Hepatocyte (in vitro differentiated cells): ENCODE data around the gene ADGRB3. TPM values are rescaled to one million over a fixed set of nuclear protein-coding genes. Genes with fewer than 3 reads are reported as not detected.

ENCODE experiments used
- DNase-seq: peaks from one replicate; pipeline ENCODE4 v3.0.0-alpha.2; 2016; ENCODE audit warnings: low spot score
- H2AFZ ChIP-seq: fragments of 200-600 bp; sonication (generic); 2 replicates; pipeline ENCODE4 v1.6.0; 2016; ENCODE audit warnings: antibody characterized with exemption, mild to moderate bottlenecking
- H3K27ac ChIP-seq: fragments of 200-600 bp; sonication (generic); 2 replicates; pipeline ENCODE4 v1.5.1; 2016; ENCODE audit warnings: mild to moderate bottlenecking
- H3K27me3 ChIP-seq: fragments of 200-600 bp; sonication (generic); 2 replicates; pipeline ENCODE4 v1.6.1; 2016
- H3K36me3 ChIP-seq: fragments of 200-600 bp; sonication (generic); replicated peaks from 2 replicates; pipeline ENCODE4 v1.5.1; 2016; ENCODE audit warnings: low read depth; ENCODE audit not compliant: insufficient read depth
- H3K4me1 ChIP-seq: fragments of 200-600 bp; sonication (generic); 2 replicates; pipeline ENCODE4 v1.5.1; 2016; ENCODE audit warnings: mild to moderate bottlenecking, moderate library complexity; ENCODE audit not compliant: insufficient read depth
- H3K4me2 ChIP-seq: fragments of 200-600 bp; sonication (generic); 2 replicates; pipeline ENCODE4 v1.6.0; 2016
- H3K4me3 ChIP-seq: fragments of 200-600 bp; sonication (generic); 2 replicates; pipeline ENCODE4 v1.5.1; 2016; ENCODE audit warnings: mild to moderate bottlenecking
- H3K79me2 ChIP-seq: fragments of 200-600 bp; sonication (generic); 2 replicates; pipeline ENCODE4 v1.6.0; 2017; ENCODE audit warnings: mild to moderate bottlenecking
- H3K9me2 ChIP-seq: fragments of 200-600 bp; sonication (generic); replicated peaks from 2 replicates; pipeline ENCODE4 v1.6.0; 2017; ENCODE audit warnings: mild to moderate bottlenecking; ENCODE audit not compliant: insufficient read depth
- H3K9me3 ChIP-seq: fragments of 200-600 bp; sonication (generic); 2 replicates; pipeline ENCODE4 v1.5.1; 2016; ENCODE audit warnings: low read depth, mild to moderate bottlenecking
- H4K20me1 ChIP-seq: fragments of 200-600 bp; sonication (generic); 2 replicates; pipeline ENCODE4 v1.6.0; 2016; ENCODE audit warnings: mild to moderate bottlenecking; ENCODE audit not compliant: insufficient read depth, poor library complexity, severe bottlenecking
- EZH2 ChIP-seq: fragments of 200-600 bp; sonication (generic); IDR thresholded peaks from 2 replicates; pipeline ENCODE4 v1.6.1; 2016; ENCODE audit warnings: antibody characterized with exemption, mild to moderate bottlenecking, borderline replicate concordance
- EZH2phosphoT487 ChIP-seq: fragments of 200-600 bp; sonication (generic); IDR thresholded peaks from one replicate; pipeline ENCODE4 v1.6.1; 2018; ENCODE audit warnings: antibody characterized with exemption, mild to moderate bottlenecking, low read depth, moderate library complexity; ENCODE audit not compliant: unreplicated experiment, severe bottlenecking
- WGBS: methylation state at CpG from one replicate; pipeline ENCODE4 v1.1.6; 2016; ENCODE audit warnings: low lambda C conversion rate; ENCODE audit errors: missing lambda C conversion rate; 5-methylcytosine and 5-hydroxymethylcytosine counted together
- polyA plus RNA-seq: library from polyadenylated mRNA; unstranded; fragments of >200 nt; fragmentation: Nextera tagmentation; extraction: Ambion mirVana; gene quantifications from 2 replicates; pipeline ENCODE4 v1.2.1, GENCODE V29; 2016
- total RNA-seq: library from RNA; depleted of rRNA; stranded (reverse); fragments of >200 nt; gene quantifications from 2 replicates; pipeline ENCODE4 v1.2.3, GENCODE V29; 2014
- TF ChIP-seq, protein P1 (sequence below): fragments of 200-600 bp; sonication (generic); IDR thresholded peaks from 2 replicates; pipeline ENCODE4 v1.5.1; 2016; ENCODE audit warnings: antibody characterized with exemption, mild to moderate bottlenecking; ENCODE audit not compliant: poor library complexity

ADGRB3 gene
- total and polyA plus RNA-seq, 2 experiments from 2014 or later: 0.17 to 2.2 TPM

DNA sequence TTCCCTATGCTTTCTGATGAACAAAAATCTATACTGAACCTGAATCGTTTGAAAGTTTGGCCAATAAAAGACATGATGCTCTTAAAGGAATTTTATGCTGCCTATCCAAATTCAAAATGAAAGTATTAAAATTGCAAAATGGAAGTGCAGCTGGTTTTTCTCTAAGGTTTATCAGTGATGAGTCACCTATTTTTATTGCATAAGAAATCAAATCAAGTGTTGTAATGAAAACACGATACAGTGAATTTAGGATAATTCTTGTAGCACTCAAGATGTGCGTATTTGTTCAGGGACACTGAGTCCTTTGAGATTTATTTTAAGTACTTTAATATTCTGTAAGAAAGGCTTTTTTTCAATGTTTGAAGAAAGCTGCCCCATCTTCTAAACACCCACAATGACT, 409.5 kb downstream of the ADGRB3 start:
- TF ChIP-seq, protein P1, sequence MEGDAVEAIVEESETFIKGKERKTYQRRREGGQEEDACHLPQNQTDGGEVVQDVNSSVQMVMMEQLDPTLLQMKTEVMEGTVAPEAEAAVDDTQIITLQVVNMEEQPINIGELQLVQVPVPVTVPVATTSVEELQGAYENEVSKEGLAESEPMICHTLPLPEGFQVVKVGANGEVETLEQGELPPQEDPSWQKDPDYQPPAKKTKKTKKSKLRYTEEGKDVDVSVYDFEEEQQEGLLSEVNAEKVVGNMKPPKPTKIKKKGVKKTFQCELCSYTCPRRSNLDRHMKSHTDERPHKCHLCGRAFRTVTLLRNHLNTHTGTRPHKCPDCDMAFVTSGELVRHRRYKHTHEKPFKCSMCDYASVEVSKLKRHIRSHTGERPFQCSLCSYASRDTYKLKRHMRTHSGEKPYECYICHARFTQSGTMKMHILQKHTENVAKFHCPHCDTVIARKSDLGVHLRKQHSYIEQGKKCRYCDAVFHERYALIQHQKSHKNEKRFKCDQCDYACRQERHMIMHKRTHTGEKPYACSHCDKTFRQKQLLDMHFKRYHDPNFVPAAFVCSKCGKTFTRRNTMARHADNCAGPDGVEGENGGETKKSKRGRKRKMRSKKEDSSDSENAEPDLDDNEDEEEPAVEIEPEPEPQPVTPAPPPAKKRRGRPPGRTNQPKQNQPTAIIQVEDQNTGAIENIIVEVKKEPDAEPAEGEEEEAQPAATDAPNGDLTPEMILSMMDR: no peak
- no peak for TF ChIP-seq EZH2
- no peak for TF ChIP-seq EZH2phosphoT487
- H3K4me3 ChIP-seq: no peak overlapping the region
- no peaks in the 10 kb centered on the region for H3K36me3 ChIP-seq
- 82% methylated on average over 3 of the region's 3 CpGs for WGBS
- no peak overlapping the region for H3K4me2 ChIP-seq
- no peak for DNase-seq
- no peaks in the 10 kb centered on the region for H3K27me3 ChIP-seq
- no peaks in the 10 kb centered on the region for H3K9me3 ChIP-seq
- H3K79me2 ChIP-seq: no peaks in the 10 kb centered on the region
- H3K4me1 ChIP-seq: no peaks in the 10 kb centered on the region
- H4K20me1 ChIP-seq: no peaks in the 10 kb centered on the region
- H3K27ac ChIP-seq: no peak overlapping the region
- no peaks in the 10 kb centered on the region for H3K9me2 ChIP-seq
- H2AFZ ChIP-seq: no peak overlapping the region

DNA sequence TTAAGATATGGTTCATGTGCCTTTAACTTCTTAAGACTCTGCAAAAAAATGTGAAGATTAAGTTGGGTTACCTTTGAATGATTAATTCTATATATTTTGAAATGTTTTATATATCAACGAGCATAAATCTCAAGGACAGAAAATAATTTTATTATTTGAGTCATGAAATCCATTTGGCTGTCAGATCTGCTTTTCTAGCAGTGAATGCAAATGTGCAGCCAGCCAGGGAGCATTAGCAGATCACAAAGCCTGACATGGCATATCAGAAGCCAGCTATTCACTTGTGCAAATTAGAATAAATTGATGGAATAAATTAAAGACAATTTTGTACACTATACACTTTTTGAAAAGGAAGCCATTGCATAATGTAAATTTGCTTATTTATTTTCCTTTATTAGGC, 424.3 kb downstream of the ADGRB3 start:
- no peaks in the 10 kb centered on the region for H3K79me2 ChIP-seq
- H3K4me1 ChIP-seq: no peaks in the 10 kb centered on the region
- WGBS: 50% methylated on average over 1 of the region's 1 CpG
- H3K4me3 ChIP-seq: no peak overlapping the region
- no peak overlapping the region for H3K27ac ChIP-seq
- H3K9me3 ChIP-seq: no peaks in the 10 kb centered on the region
- no peaks in the 10 kb centered on the region for H3K9me2 ChIP-seq
- no peak overlapping the region for H2AFZ ChIP-seq
- no peaks in the 10 kb centered on the region for H3K36me3 ChIP-seq
- H3K4me2 ChIP-seq: no peak overlapping the region
- no peaks in the 10 kb centered on the region for H3K27me3 ChIP-seq
- no peaks in the 10 kb centered on the region for H4K20me1 ChIP-seq
- DNase-seq: no peak
- no peak for TF ChIP-seq EZH2phosphoT487
- TF ChIP-seq, protein P1: no peak
- no peak for TF ChIP-seq EZH2

DNA sequence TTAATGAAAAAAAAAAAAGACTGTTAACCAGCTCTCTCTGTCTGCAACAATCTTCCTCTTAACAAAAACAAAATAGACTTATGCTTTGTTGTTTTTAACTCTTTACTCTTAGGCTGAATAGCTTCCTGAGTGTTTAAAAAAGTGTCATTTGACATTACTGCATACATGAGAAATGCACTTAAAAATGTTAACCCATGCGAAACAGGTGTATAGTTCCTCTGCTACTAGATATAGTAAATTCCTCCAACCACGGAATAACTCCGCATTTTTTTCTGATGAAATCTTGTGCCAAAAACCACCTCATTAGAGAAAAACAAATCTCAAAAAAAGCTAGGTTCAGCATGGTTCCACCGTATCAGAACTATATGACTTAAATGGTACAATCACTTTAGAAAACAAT, 426.0 kb downstream of the ADGRB3 start:
- Histone ChIP-seq H3K4me3 (no peak overlapping the region), H3K27me3 (no peaks in the 10 kb centered on the region), H3K27ac (no peak overlapping the region), H3K4me1 (no peaks in the 10 kb centered on the region), H3K9me3 (no peaks in the 10 kb centered on the region), H4K20me1 (no peaks in the 10 kb centered on the region), H2AFZ (no peak overlapping the region), H3K9me2 (no peaks in the 10 kb centered on the region), H3K36me3 (no peaks in the 10 kb centered on the region), H3K79me2 (no peaks in the 10 kb centered on the region), H3K4me2 (no peak overlapping the region)
- TF ChIP-seq EZH2 (no peak), EZH2phosphoT487 (no peak)
- TF ChIP-seq, protein P1: no peak
- 88% methylated on average over 4 of the region's 4 CpGs for WGBS
- no peak for DNase-seq

DNA sequence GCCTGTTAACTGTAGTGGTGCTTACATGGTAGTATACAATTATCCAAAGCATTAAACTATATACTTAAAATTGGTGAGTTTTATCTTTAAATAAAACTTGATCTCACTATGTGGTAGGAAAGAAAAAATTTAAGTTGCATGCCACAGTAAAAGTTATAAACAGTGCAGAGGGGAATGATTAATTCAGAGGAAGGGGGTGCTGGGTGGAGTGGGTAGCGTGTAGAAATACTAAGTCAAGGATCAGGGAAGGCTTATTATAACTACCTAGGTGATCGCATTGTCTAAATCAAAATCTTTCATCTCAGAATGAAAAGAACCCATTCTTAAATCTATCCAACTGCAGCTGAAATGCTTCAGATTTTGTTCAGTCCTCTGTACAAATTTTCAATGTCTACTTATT, 428.3 kb downstream of the ADGRB3 start:
- Histone ChIP-seq H3K79me2 (no peaks in the 10 kb centered on the region), H3K4me3 (no peak overlapping the region), H3K36me3 (no peaks in the 10 kb centered on the region), H3K27me3 (no peaks in the 10 kb centered on the region), H3K27ac (no peak overlapping the region), H3K9me3 (no peaks in the 10 kb centered on the region), H3K4me1 (no peaks in the 10 kb centered on the region), H3K9me2 (no peaks in the 10 kb centered on the region), H2AFZ (no peak overlapping the region), H4K20me1 (no peaks in the 10 kb centered on the region), H3K4me2 (no peak overlapping the region)
- 92% methylated on average over 2 of the region's 2 CpGs for WGBS
- no peak for TF ChIP-seq EZH2phosphoT487
- TF ChIP-seq EZH2: no peak
- TF ChIP-seq, protein P1: no peak
- DNase-seq: no peak
